ENCODE data around the gene COL28A1.

DNA sequence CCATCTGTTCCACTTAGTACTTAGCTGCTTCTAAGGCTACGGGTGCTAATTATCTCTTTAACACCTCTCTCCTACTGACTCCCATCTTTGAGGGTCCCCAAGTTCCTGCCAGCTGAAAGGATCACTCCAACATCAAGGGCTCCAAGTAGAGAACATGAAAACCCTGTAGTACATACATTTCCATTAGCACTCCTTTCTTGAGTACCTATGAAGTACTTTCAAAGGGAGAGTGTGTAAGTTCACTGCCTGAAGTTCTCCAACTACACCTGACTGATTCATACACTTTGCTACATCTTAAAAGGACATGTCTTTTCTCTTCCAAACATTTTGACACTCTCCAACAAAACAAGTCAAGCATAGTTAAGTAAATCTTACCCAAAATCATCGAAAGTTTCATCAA, 113.8 kb downstream of the COL28A1 start:
- no peak for TF ChIP-seq POLR2A (IDR thresholded peaks at IDR 0.05)
- TF ChIP-seq, protein P1, sequence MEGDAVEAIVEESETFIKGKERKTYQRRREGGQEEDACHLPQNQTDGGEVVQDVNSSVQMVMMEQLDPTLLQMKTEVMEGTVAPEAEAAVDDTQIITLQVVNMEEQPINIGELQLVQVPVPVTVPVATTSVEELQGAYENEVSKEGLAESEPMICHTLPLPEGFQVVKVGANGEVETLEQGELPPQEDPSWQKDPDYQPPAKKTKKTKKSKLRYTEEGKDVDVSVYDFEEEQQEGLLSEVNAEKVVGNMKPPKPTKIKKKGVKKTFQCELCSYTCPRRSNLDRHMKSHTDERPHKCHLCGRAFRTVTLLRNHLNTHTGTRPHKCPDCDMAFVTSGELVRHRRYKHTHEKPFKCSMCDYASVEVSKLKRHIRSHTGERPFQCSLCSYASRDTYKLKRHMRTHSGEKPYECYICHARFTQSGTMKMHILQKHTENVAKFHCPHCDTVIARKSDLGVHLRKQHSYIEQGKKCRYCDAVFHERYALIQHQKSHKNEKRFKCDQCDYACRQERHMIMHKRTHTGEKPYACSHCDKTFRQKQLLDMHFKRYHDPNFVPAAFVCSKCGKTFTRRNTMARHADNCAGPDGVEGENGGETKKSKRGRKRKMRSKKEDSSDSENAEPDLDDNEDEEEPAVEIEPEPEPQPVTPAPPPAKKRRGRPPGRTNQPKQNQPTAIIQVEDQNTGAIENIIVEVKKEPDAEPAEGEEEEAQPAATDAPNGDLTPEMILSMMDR (IDR thresholded peaks at IDR 0.05), result no peak

Data from lower leg skin (tissue), 3 donors.